ENCODE results near the gene PLA2G7. TPM values are rescaled to one million over a fixed set of nuclear protein-coding genes. Genes with fewer than 3 reads are reported as not detected.

Gene PLA2G7
- polyA plus RNA-seq, 1 donor from 2014 or later = 0.35 TPM

DNA sequence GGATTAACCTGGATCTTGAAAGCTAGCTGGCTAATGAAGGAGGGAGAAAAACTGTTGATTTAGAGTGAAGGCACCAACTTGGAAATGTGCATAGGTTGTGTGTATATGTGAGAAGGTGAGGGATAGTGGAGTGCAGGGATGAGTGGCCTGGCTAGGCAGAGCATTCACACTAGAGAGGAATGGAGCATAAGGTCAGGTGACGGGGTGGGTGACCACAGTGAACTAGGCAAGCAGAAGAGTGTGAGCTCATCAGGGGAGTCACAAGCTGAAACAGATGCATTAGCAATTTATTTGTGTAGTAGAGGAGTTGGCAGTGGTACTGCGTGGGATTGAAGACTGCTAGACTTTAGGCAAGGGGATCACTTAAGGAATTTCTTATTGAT is 22.0 kb upstream of the PLA2G7 start:
- Histone ChIP-seq H3K9me2 (ENCODE audit: insufficient read depth, low read length) (no peaks in the 10 kb centered on the region), H2AFZ (ENCODE audit: low read depth, low read length) (no peak overlapping the region), H3K4me3 (ENCODE audit: low read length) (no peak overlapping the region), H3K27me3 (ENCODE audit: insufficient read depth, low read depth, low read length) (no peaks in the 10 kb centered on the region), H4K20me1 (ENCODE audit: insufficient read depth) (no peaks in the 10 kb centered on the region), H3K9me3 (ENCODE audit: low read length) (no peaks in the 10 kb centered on the region), H3K79me2 (replicated peaks; ENCODE audit: insufficient read depth, low read length) (no peaks in the 10 kb centered on the region), H3K36me3 (ENCODE audit: insufficient read depth, low read length) (no peaks in the 10 kb centered on the region), H3K4me2 (ENCODE audit: low read length) (no peak overlapping the region), H3F3A (ENCODE audit: insufficient read depth, low read length, poor library complexity, severe bottlenecking) (no peaks in the 10 kb centered on the region), H3K27ac (ENCODE audit: low read length) (no peak overlapping the region), H3K9ac (ENCODE audit: low read length) (no peak overlapping the region)
- TF ChIP-seq EZH2 (IDR thresholded peaks at IDR 0.05; ENCODE audit: borderline replicate concordance, insufficient read depth, low read length, poor library complexity, severe bottlenecking) (no peak), EP300 (conservative IDR thresholded peaks at IDR 0.05; ENCODE audit: poor library complexity, severe bottlenecking) (no peak), RAD21 (conservative IDR thresholded peaks at IDR 0.05) (no peak), TAF1 (IDR thresholded peaks at IDR 0.05; ENCODE audit: low read depth) (no peak), SMC3 (conservative IDR thresholded peaks at IDR 0.05; ENCODE audit: poor library complexity) (no peak), MXI1 (conservative IDR thresholded peaks at IDR 0.05; ENCODE audit: poor library complexity, severe bottlenecking) (no peak)
- TF ChIP-seq, protein P1, sequence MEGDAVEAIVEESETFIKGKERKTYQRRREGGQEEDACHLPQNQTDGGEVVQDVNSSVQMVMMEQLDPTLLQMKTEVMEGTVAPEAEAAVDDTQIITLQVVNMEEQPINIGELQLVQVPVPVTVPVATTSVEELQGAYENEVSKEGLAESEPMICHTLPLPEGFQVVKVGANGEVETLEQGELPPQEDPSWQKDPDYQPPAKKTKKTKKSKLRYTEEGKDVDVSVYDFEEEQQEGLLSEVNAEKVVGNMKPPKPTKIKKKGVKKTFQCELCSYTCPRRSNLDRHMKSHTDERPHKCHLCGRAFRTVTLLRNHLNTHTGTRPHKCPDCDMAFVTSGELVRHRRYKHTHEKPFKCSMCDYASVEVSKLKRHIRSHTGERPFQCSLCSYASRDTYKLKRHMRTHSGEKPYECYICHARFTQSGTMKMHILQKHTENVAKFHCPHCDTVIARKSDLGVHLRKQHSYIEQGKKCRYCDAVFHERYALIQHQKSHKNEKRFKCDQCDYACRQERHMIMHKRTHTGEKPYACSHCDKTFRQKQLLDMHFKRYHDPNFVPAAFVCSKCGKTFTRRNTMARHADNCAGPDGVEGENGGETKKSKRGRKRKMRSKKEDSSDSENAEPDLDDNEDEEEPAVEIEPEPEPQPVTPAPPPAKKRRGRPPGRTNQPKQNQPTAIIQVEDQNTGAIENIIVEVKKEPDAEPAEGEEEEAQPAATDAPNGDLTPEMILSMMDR (IDR thresholded peaks at IDR 0.05; ENCODE audit: poor library complexity, severe bottlenecking) = no peak

DNA sequence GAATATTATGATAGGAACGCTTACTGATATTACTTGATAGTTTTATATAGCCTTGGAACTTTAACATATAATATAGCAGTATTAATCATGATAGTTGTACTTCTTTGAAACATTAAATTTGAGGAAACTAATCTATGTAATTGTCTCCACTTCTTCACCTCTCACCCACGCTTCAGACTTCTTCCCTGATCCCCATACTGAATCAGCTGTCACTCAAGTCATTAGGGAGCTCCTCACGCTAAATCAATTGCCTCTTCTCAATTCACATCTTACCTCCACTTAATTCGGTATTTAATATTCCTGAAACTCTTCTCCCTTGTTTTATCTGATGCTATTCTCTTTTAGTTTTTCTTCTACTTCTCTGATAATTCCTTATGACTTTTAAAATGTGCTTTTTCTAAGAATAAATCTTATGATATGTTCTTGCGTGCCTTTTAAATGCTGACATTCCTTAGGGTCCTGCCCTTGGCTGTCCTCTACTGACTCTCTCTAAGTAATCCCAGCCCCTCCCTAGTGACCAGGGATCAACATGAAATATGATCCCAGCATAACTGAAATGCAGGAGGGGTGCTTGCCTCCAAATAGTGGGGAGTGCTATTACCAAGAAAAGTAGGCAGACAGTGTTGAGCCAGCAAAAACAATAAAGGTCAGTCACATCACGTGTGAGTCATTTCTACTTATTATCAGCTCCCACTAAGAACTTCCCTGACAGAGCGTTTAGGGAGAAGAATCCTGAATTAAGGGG is 21.5 kb upstream of the PLA2G7 start:
- H3K9me2 ChIP-seq (ENCODE audit: insufficient read depth, low read length) = no peaks in the 10 kb centered on the region
- no peaks in the 10 kb centered on the region for H3K27me3 ChIP-seq (ENCODE audit: insufficient read depth, low read depth, low read length)
- H4K20me1 ChIP-seq (ENCODE audit: insufficient read depth) = no peaks in the 10 kb centered on the region
- TF ChIP-seq MXI1 (conservative IDR thresholded peaks at IDR 0.05; ENCODE audit: poor library complexity, severe bottlenecking) (no peak), TAF1 (IDR thresholded peaks at IDR 0.05; ENCODE audit: low read depth) (no peak), RAD21 (conservative IDR thresholded peaks at IDR 0.05) (no peak), EZH2 (IDR thresholded peaks at IDR 0.05; ENCODE audit: borderline replicate concordance, insufficient read depth, low read length, poor library complexity, severe bottlenecking) (no peak), SMC3 (conservative IDR thresholded peaks at IDR 0.05; ENCODE audit: poor library complexity) (no peak), EP300 (conservative IDR thresholded peaks at IDR 0.05; ENCODE audit: poor library complexity, severe bottlenecking) (no peak), POLR2AphosphoS5 (IDR thresholded peaks at IDR 0.05) (no peak)
- TF ChIP-seq, protein P2, sequence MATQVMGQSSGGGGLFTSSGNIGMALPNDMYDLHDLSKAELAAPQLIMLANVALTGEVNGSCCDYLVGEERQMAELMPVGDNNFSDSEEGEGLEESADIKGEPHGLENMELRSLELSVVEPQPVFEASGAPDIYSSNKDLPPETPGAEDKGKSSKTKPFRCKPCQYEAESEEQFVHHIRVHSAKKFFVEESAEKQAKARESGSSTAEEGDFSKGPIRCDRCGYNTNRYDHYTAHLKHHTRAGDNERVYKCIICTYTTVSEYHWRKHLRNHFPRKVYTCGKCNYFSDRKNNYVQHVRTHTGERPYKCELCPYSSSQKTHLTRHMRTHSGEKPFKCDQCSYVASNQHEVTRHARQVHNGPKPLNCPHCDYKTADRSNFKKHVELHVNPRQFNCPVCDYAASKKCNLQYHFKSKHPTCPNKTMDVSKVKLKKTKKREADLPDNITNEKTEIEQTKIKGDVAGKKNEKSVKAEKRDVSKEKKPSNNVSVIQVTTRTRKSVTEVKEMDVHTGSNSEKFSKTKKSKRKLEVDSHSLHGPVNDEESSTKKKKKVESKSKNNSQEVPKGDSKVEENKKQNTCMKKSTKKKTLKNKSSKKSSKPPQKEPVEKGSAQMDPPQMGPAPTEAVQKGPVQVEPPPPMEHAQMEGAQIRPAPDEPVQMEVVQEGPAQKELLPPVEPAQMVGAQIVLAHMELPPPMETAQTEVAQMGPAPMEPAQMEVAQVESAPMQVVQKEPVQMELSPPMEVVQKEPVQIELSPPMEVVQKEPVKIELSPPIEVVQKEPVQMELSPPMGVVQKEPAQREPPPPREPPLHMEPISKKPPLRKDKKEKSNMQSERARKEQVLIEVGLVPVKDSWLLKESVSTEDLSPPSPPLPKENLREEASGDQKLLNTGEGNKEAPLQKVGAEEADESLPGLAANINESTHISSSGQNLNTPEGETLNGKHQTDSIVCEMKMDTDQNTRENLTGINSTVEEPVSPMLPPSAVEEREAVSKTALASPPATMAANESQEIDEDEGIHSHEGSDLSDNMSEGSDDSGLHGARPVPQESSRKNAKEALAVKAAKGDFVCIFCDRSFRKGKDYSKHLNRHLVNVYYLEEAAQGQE (IDR thresholded peaks at IDR 0.05; ENCODE audit: borderline replicate concordance) = no peak
- TF ChIP-seq, protein P1 (IDR thresholded peaks at IDR 0.05; ENCODE audit: poor library complexity, severe bottlenecking) = no peak
- no peak overlapping the region for H3K9ac ChIP-seq (ENCODE audit: low read length)
- H3F3A ChIP-seq (ENCODE audit: insufficient read depth, low read length, poor library complexity, severe bottlenecking) = no peaks in the 10 kb centered on the region
- no peaks in the 10 kb centered on the region for H3K36me3 ChIP-seq (ENCODE audit: insufficient read depth, low read length)
- no peaks in the 10 kb centered on the region for H3K9me3 ChIP-seq (ENCODE audit: low read length)
- H2AFZ ChIP-seq (ENCODE audit: low read depth, low read length) = no peak overlapping the region
- no peak overlapping the region for H3K4me2 ChIP-seq (ENCODE audit: low read length)
- H3K27ac ChIP-seq (ENCODE audit: low read length) = no peak overlapping the region
- no peaks in the 10 kb centered on the region for H3K79me2 ChIP-seq (replicated peaks; ENCODE audit: insufficient read depth, low read length)
- no peak overlapping the region for H3K4me3 ChIP-seq (ENCODE audit: low read length)

Data from neural cell (in vitro differentiated cells).